ENCODE results near the gene PRR5. TPM values are rescaled to one million over a fixed set of nuclear protein-coding genes. Genes with fewer than 3 reads are reported as not detected.

Gene PRR5
- total and polyA plus RNA-seq, 2 donors from 2014 or later: 24.0 to 46.0 TPM

DNA sequence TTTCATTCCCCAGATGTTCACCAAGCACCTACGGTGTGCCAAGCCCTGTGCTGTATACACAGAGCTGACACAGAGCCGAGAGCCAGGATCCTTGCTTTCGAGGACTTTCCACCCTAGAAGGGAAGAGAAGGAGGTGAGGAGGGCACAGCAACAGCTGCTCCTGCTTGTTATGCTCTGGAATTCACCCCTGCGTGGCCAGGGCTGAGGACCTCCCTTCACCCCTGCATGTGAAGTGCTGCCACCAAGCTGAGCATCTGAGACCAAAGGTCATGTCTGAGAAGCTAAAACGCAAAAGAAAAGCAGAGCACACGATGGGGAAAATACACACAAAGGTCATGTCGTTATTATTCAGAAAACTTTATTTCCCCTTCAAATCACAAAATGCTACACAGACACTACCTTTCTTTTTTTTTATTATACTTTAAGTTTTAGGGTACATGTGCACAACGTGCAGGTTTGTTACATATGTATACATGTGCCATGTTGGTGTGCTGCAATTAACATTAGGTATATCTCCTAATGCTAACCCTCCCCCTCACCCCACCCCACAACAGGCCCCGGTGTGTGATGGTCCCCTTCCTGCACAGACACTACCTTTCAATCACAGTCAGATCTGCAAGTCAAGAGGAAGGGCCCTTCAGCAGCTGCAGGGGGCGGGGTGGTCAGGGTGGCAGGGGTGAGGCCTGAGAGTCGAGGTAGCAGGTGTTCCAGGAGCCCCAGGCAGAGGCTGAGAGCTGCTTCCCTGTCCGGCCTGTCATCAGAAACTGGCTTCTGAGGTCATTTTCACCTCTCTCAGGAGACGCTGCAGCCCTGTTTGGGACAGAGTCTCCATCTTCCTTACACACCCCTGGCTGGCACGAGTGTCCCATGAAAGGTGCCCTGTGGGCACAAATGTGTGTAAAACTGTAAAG is 40.1 kb upstream of the PRR5 start:
- intact Hi-C loops (cut with DNase I): no loop called here
- Histone ChIP-seq H3K36me3 (ENCODE audit: control insufficient read depth in 2 of 3, insufficient read depth in 3 of 3, low read length in 3 of 3) (no peaks in the 10 kb centered on the region), H3K27me3 (ENCODE audit: control insufficient read depth, insufficient read depth, low read length) (no peaks in the 10 kb centered on the region), H3K9ac (ENCODE audit: low read length in 3 of 3) (no peak overlapping the region), H3K4me1 (ENCODE audit: control insufficient read depth in 2 of 3, insufficient read depth in 2 of 3, low read depth in 1 of 3, low read length in 3 of 3) (peaks cover 0 to 12% (median 0%) of the 10 kb centered on the region in 3 donors), H3K4me3 (ENCODE audit: low read length in 3 of 3) (no peak overlapping the region), H3K27ac (ENCODE audit: low read depth in 2 of 2, low read length in 2 of 2) (no peak overlapping the region), H3K9me3 (ENCODE audit: control insufficient read depth in 2 of 3, insufficient read depth in 1 of 3, low read length in 3 of 3) (no peaks in the 10 kb centered on the region)
- no peak for FAIRE-seq
- DNase-seq: peak in 2 of 5 donors; percentile 52 to 54
- TF ChIP-seq, protein P1, sequence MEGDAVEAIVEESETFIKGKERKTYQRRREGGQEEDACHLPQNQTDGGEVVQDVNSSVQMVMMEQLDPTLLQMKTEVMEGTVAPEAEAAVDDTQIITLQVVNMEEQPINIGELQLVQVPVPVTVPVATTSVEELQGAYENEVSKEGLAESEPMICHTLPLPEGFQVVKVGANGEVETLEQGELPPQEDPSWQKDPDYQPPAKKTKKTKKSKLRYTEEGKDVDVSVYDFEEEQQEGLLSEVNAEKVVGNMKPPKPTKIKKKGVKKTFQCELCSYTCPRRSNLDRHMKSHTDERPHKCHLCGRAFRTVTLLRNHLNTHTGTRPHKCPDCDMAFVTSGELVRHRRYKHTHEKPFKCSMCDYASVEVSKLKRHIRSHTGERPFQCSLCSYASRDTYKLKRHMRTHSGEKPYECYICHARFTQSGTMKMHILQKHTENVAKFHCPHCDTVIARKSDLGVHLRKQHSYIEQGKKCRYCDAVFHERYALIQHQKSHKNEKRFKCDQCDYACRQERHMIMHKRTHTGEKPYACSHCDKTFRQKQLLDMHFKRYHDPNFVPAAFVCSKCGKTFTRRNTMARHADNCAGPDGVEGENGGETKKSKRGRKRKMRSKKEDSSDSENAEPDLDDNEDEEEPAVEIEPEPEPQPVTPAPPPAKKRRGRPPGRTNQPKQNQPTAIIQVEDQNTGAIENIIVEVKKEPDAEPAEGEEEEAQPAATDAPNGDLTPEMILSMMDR (IDR thresholded peaks at IDR 0.05; ENCODE audit: borderline replicate concordance, extremely low read depth, insufficient read depth): no peak

DNA sequence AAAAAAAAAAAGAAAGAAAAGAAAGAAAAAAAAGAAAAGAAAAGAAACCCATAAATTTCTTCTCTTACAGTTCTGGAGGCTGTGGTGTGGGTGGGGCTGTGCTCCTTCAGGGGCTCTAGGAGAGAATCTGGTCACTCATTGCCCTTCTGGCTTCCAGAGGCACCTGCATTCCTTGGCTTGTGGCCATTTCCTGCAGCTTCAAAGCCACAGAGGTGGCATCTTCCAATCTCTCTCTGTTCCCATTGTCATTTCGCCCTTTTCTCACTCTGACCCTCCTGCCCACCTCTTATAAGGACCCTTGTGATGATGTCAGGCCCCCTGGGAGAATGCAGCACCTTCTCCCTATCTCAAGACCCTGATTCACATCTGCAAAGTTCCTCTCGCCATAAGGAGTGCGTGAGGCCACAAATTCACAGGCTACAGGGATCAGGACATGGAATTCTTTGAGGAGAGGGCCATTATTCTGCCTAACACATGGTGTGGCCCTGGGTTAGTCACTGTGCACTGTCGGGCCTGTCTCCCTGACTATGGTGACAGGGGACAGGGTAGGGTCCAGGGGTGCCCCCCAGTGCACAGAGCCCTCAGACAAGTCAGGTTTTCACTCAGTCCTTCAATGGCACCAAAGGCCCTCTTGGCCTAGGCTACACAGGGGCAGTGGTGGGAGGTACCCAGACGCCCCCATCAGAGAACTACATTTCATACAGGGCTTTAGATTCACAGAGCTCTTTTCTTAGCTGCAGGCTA is 38.6 kb upstream of the PRR5 start:
- Histone ChIP-seq H3K4me3 (ENCODE audit: low read length in 3 of 3) (no peak overlapping the region), H3K36me3 (ENCODE audit: control insufficient read depth in 2 of 3, insufficient read depth in 3 of 3, low read length in 3 of 3) (no peaks in the 10 kb centered on the region), H3K27ac (ENCODE audit: low read depth in 2 of 2, low read length in 2 of 2) (no peak overlapping the region), H3K4me1 (ENCODE audit: control insufficient read depth in 2 of 3, insufficient read depth in 2 of 3, low read depth in 1 of 3, low read length in 3 of 3) (peaks cover 0 to 14% (median 0%) of the 10 kb centered on the region in 3 donors), H3K9ac (ENCODE audit: low read length in 3 of 3) (no peak overlapping the region), H3K27me3 (ENCODE audit: control insufficient read depth, insufficient read depth, low read length) (no peaks in the 10 kb centered on the region), H3K9me3 (ENCODE audit: control insufficient read depth in 2 of 3, insufficient read depth in 1 of 3, low read length in 3 of 3) (no peaks in the 10 kb centered on the region)
- TF ChIP-seq, protein P1 (IDR thresholded peaks at IDR 0.05; ENCODE audit: borderline replicate concordance, extremely low read depth, insufficient read depth): no peak
- FAIRE-seq (no peak), DNase-seq (peak in 2 of 5 donors; percentile 41 to 67)
- intact Hi-C loops (cut with DNase I): no loop called here

DNA sequence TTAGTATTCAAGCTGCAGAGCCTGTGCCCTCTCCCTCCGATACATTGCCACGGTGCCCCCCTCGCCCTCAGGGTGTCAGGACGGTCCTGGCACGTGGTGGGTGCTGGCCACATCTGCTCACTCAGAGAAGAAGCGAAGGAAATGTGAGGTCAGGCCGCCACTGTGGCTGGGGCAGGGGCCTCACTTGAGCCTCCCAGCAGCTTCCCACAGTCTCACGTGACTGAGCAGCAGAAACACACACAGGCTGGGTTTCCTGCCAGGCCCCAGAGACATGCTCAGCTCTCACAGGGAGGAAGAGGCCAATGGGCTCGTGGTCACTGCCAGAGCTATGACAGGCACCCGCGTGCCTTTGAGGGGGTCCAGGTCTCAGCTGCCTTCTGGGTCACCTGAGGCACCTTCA is 37.9 kb upstream of the PRR5 start:
- DNase-seq (peak; percentile 61 to 87 (median 78)), FAIRE-seq (no peak)
- TF ChIP-seq, protein P1 (IDR thresholded peaks at IDR 0.05; ENCODE audit: borderline replicate concordance, extremely low read depth, insufficient read depth): no peak
- Histone ChIP-seq H3K4me1 (ENCODE audit: control insufficient read depth in 2 of 3, insufficient read depth in 2 of 3, low read depth in 1 of 3, low read length in 3 of 3) (peaks cover 0 to 16% (median 0%) of the 10 kb centered on the region in 3 donors), H3K9me3 (ENCODE audit: control insufficient read depth in 2 of 3, insufficient read depth in 1 of 3, low read length in 3 of 3) (no peaks in the 10 kb centered on the region), H3K27me3 (ENCODE audit: control insufficient read depth, insufficient read depth, low read length) (no peaks in the 10 kb centered on the region), H3K4me3 (ENCODE audit: low read length in 3 of 3) (no peak overlapping the region), H3K36me3 (ENCODE audit: control insufficient read depth in 2 of 3, insufficient read depth in 3 of 3, low read length in 3 of 3) (no peaks in the 10 kb centered on the region), H3K9ac (ENCODE audit: low read length in 3 of 3) (no peak overlapping the region), H3K27ac (ENCODE audit: low read depth in 2 of 2, low read length in 2 of 2) (peak overlapping the region; percentile 43 to 47)
- intact Hi-C loops (cut with DNase I): no loop called here
